GM23338 (cell line): ENCODE measurements around the gene GPD2. TPM values are rescaled to one million over a fixed set of nuclear protein-coding genes. Genes with fewer than 3 reads are reported as not detected.

Experiments used
- ATAC-seq: fragments of 200-7000 bp; cut with Tn5 transposase; 3 replicates; pipeline ENCODE4 v1.9.1; 2020
- DNase-seq: peaks from one replicate; pipeline ENCODE4 v3.0.0-alpha.2; 2015; ENCODE audit warnings: low spot score
- H2AFZ ChIP-seq: fragments of 200-600 bp; sonication (generic); 2 replicates; pipeline ENCODE4 v1.8.0; 2016; ENCODE audit warnings: antibody characterized with exemption, mild to moderate bottlenecking, moderate library complexity
- H3F3A ChIP-seq: fragments of 200-600 bp; sonication (generic); replicated peaks from 2 replicates; pipeline ENCODE4 v1.8.0; 2017; ENCODE audit warnings: antibody characterized with exemption, mixed run types, low read depth
- H3K27ac ChIP-seq: fragments of 200-600 bp; sonication (generic); 2 replicates; pipeline ENCODE4 v1.6.1; 2016; ENCODE audit warnings: low read depth
- H3K27me3 ChIP-seq: fragments of 200-600 bp; sonication (generic); 2 replicates; pipeline ENCODE4 v1.8.0; 2016; ENCODE audit warnings: mild to moderate bottlenecking, mixed run types, moderate library complexity; ENCODE audit not compliant: insufficient read depth
- H3K36me3 ChIP-seq: fragments of 200-600 bp; sonication (generic); 2 replicates; pipeline ENCODE4 v1.8.0; 2016; ENCODE audit warnings: mild to moderate bottlenecking; ENCODE audit not compliant: insufficient read depth
- H3K4me1 ChIP-seq: fragments of 200-600 bp; sonication (generic); 2 replicates; pipeline ENCODE4 v1.8.0; 2016; ENCODE audit warnings: mild to moderate bottlenecking, moderate library complexity; ENCODE audit not compliant: insufficient read depth
- H3K4me2 ChIP-seq: fragments of 200-600 bp; sonication (generic); 2 replicates; pipeline ENCODE4 v1.7.1; 2017; ENCODE audit warnings: mixed run types
- H3K4me3 ChIP-seq: fragments of 200-600 bp; sonication (generic); 2 replicates; pipeline ENCODE4 v1.6.1; 2016; ENCODE audit warnings: mixed run types
- H3K79me2 ChIP-seq: fragments of 200-600 bp; sonication (generic); replicated peaks from 2 replicates; pipeline ENCODE4 v1.8.0; 2017; ENCODE audit warnings: mild to moderate bottlenecking; ENCODE audit not compliant: insufficient read depth
- H3K9me2 ChIP-seq: fragments of 200-600 bp; sonication (generic); 2 replicates; pipeline ENCODE4 v1.8.0; 2017; ENCODE audit not compliant: insufficient read depth
- H4K20me1 ChIP-seq: fragments of 200-600 bp; sonication (generic); replicated peaks from 2 replicates; pipeline ENCODE4 v1.8.0; 2017; ENCODE audit warnings: mild to moderate bottlenecking; ENCODE audit not compliant: insufficient read depth
- H3K27ac Mint-ChIP-seq: 2 replicates; pipeline ENCODE4 v1.8.0; 2020; ENCODE audit warnings: inconsistent platforms, mild to moderate bottlenecking, moderate library complexity, mixed read lengths
- H3K27me3 Mint-ChIP-seq: 3 replicates; pipeline ENCODE4 v1.8.0; 2022; ENCODE audit warnings: low read depth, mild to moderate bottlenecking, moderate library complexity, mixed read lengths, inconsistent platforms; ENCODE audit not compliant: insufficient read depth, poor library complexity
- H3K36me3 Mint-ChIP-seq: 3 replicates; pipeline ENCODE4 v1.8.0; 2021; ENCODE audit warnings: low read depth, mild to moderate bottlenecking, inconsistent platforms, moderate library complexity, mixed read lengths
- H3K4me1 Mint-ChIP-seq: 3 replicates; pipeline ENCODE4 v1.8.0; 2020; ENCODE audit warnings: mild to moderate bottlenecking, inconsistent platforms, mixed read lengths
- H3K4me3 Mint-ChIP-seq: 3 replicates; pipeline ENCODE4 v1.8.0; 2021; ENCODE audit warnings: moderate library complexity, mild to moderate bottlenecking, inconsistent platforms, mixed read lengths
- H3K9me3 Mint-ChIP-seq: 3 replicates; pipeline ENCODE4 v1.8.0; 2020; ENCODE audit warnings: moderate library complexity, mild to moderate bottlenecking, inconsistent platforms, mixed read lengths
- CREB1 ChIP-seq: fragments of 250-450 bp; sonication (Bioruptor Pico); IDR thresholded peaks from 2 replicates; pipeline ENCODE4 v1.5.0; 2020; ENCODE audit warnings: low read depth, mild to moderate bottlenecking, moderate library complexity
- CTCF ChIP-seq, 2 experiments: fragments of 200-600 bp in 1 of 2; sonication (generic) in 1 of 2; conservative IDR thresholded peaks; 2 replicates each; pipeline versions ENCODE4 v1.5.1 to v1.6.1; 2016 to 2017; ENCODE audit warnings: antibody characterized with exemption in 2 of 2, low read depth in 2 of 2, mild to moderate bottlenecking in 2 of 2, moderate library complexity in 1 of 2
- ETS1 ChIP-seq: IDR thresholded peaks from 2 replicates; pipeline ENCODE4 v1.6.1; 2016; ENCODE audit warnings: antibody characterized with exemption
- EZH2 ChIP-seq: fragments of 200-600 bp; sonication (generic); IDR thresholded peaks from one replicate; pipeline ENCODE4 v1.8.0; 2017; ENCODE audit warnings: antibody characterized with exemption, mild to moderate bottlenecking, low read depth; ENCODE audit not compliant: unreplicated experiment
- EZH2phosphoT487 ChIP-seq: fragments of 200-600 bp; sonication (generic); IDR thresholded peaks from one replicate; pipeline ENCODE4 v1.8.1; 2018; ENCODE audit warnings: antibody characterized with exemption; ENCODE audit not compliant: unreplicated experiment
- JUNB ChIP-seq: IDR thresholded peaks from one replicate; pipeline ENCODE4 v1.6.1; 2016; ENCODE audit warnings: antibody characterized with exemption; ENCODE audit not compliant: unreplicated experiment
- NANOG ChIP-seq: IDR thresholded peaks from 2 replicates; pipeline ENCODE4 v1.6.1; 2016; ENCODE audit warnings: antibody characterized with exemption, borderline replicate concordance
- POLR2AphosphoS5 ChIP-seq: IDR thresholded peaks from 2 replicates; pipeline ENCODE4 v1.6.1; 2016; ENCODE audit warnings: antibody characterized with exemption, low read depth
- STAT1 ChIP-seq: IDR thresholded peaks from one replicate; pipeline ENCODE4 v1.6.1; 2016; ENCODE audit warnings: antibody characterized with exemption; ENCODE audit not compliant: unreplicated experiment
- ZNF114 ChIP-seq: fragments of 250-450 bp; sonication (Bioruptor Pico); IDR thresholded peaks from 2 replicates; pipeline ENCODE4 v1.5.0; 2020; ENCODE audit warnings: mild to moderate bottlenecking, moderate library complexity
- ZNF331 ChIP-seq: fragments of 250-450 bp; sonication (Bioruptor Pico); IDR thresholded peaks from 2 replicates; pipeline ENCODE4 v1.5.0; 2020; ENCODE audit warnings: low read depth, mild to moderate bottlenecking, moderate library complexity
- polyA plus RNA-seq: library from polyadenylated mRNA; unstranded; fragments of >200 nt; fragmentation: Nextera tagmentation; extraction: Ambion mirVana; gene quantifications from 2 replicates; pipeline ENCODE4 v1.2.1, GENCODE V29; 2016
- total RNA-seq: library from RNA; depleted of rRNA; stranded (reverse); fragments of >200 nt; shearing (Covaris generic); gene quantifications from 2 replicates; pipeline ENCODE4 v1.2.3, GENCODE V29; 2014
- TF ChIP-seq, protein P1 (sequence below): IDR thresholded peaks from one replicate; pipeline ENCODE4 v1.6.1; 2018; ENCODE audit warnings: antibody characterized with exemption; ENCODE audit not compliant: unreplicated experiment
- TF ChIP-seq, protein P2 (sequence below): fragments of 250-450 bp; sonication (Bioruptor Pico); IDR thresholded peaks from 2 replicates; pipeline ENCODE4 v1.5.0; 2020; ENCODE audit warnings: mild to moderate bottlenecking, moderate library complexity

GPD2 gene
- total and polyA plus RNA-seq, 2 experiments from 2014 or later: 9.4 to 67.4 TPM

DNA sequence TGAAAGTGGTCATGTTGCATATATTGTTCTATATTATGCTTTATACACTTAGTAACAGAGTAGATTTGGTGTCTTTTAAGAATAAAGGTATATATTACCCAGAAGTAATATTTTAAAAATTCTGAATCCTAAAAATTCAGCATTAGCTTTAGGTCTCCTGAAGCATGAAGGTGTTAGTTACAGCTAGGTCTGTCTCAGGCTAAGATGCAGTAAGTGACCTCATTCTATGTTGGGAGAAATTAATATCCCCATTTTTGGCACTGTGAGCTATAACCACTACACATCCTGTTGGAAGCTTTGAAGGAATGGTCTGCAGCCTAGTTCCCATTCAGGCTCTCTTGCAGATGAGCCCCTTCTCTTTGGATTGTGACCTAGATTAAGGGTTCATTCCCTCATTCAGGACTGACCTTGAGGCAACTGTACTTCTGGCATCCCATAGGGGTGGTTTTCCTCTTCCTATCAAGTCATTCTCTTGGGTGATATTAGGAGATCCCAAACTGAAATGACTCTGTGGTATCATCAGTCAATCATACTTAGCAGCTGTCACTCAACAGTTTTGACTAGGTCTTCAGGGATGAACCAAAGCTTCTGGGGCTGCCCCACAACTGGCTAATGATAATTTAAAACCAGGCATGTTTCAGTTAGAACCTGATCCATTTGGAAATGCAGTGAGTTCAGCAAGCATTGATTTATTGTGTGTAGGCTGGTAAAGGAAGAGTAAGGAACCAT, 117.7 kb downstream of the GPD2 start:
- no peak for TF ChIP-seq ETS1
- TF ChIP-seq EZH2: no peak
- no peak for TF ChIP-seq CTCF (conservative IDR thresholded peaks at IDR 0.05; ENCODE audit: low read depth in 2 of 2)
- TF ChIP-seq POLR2AphosphoS5: no peak
- TF ChIP-seq ZNF114 (CRISPR knock-in tag): no peak
- TF ChIP-seq EZH2phosphoT487: no peak
- no peak for TF ChIP-seq CREB1 (CRISPR knock-in tag)
- TF ChIP-seq, protein P1, sequence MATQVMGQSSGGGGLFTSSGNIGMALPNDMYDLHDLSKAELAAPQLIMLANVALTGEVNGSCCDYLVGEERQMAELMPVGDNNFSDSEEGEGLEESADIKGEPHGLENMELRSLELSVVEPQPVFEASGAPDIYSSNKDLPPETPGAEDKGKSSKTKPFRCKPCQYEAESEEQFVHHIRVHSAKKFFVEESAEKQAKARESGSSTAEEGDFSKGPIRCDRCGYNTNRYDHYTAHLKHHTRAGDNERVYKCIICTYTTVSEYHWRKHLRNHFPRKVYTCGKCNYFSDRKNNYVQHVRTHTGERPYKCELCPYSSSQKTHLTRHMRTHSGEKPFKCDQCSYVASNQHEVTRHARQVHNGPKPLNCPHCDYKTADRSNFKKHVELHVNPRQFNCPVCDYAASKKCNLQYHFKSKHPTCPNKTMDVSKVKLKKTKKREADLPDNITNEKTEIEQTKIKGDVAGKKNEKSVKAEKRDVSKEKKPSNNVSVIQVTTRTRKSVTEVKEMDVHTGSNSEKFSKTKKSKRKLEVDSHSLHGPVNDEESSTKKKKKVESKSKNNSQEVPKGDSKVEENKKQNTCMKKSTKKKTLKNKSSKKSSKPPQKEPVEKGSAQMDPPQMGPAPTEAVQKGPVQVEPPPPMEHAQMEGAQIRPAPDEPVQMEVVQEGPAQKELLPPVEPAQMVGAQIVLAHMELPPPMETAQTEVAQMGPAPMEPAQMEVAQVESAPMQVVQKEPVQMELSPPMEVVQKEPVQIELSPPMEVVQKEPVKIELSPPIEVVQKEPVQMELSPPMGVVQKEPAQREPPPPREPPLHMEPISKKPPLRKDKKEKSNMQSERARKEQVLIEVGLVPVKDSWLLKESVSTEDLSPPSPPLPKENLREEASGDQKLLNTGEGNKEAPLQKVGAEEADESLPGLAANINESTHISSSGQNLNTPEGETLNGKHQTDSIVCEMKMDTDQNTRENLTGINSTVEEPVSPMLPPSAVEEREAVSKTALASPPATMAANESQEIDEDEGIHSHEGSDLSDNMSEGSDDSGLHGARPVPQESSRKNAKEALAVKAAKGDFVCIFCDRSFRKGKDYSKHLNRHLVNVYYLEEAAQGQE: no peak
- TF ChIP-seq NANOG: no peak
- no peak for TF ChIP-seq STAT1
- TF ChIP-seq ZNF331 (CRISPR knock-in tag): no peak
- TF ChIP-seq, protein P2, sequence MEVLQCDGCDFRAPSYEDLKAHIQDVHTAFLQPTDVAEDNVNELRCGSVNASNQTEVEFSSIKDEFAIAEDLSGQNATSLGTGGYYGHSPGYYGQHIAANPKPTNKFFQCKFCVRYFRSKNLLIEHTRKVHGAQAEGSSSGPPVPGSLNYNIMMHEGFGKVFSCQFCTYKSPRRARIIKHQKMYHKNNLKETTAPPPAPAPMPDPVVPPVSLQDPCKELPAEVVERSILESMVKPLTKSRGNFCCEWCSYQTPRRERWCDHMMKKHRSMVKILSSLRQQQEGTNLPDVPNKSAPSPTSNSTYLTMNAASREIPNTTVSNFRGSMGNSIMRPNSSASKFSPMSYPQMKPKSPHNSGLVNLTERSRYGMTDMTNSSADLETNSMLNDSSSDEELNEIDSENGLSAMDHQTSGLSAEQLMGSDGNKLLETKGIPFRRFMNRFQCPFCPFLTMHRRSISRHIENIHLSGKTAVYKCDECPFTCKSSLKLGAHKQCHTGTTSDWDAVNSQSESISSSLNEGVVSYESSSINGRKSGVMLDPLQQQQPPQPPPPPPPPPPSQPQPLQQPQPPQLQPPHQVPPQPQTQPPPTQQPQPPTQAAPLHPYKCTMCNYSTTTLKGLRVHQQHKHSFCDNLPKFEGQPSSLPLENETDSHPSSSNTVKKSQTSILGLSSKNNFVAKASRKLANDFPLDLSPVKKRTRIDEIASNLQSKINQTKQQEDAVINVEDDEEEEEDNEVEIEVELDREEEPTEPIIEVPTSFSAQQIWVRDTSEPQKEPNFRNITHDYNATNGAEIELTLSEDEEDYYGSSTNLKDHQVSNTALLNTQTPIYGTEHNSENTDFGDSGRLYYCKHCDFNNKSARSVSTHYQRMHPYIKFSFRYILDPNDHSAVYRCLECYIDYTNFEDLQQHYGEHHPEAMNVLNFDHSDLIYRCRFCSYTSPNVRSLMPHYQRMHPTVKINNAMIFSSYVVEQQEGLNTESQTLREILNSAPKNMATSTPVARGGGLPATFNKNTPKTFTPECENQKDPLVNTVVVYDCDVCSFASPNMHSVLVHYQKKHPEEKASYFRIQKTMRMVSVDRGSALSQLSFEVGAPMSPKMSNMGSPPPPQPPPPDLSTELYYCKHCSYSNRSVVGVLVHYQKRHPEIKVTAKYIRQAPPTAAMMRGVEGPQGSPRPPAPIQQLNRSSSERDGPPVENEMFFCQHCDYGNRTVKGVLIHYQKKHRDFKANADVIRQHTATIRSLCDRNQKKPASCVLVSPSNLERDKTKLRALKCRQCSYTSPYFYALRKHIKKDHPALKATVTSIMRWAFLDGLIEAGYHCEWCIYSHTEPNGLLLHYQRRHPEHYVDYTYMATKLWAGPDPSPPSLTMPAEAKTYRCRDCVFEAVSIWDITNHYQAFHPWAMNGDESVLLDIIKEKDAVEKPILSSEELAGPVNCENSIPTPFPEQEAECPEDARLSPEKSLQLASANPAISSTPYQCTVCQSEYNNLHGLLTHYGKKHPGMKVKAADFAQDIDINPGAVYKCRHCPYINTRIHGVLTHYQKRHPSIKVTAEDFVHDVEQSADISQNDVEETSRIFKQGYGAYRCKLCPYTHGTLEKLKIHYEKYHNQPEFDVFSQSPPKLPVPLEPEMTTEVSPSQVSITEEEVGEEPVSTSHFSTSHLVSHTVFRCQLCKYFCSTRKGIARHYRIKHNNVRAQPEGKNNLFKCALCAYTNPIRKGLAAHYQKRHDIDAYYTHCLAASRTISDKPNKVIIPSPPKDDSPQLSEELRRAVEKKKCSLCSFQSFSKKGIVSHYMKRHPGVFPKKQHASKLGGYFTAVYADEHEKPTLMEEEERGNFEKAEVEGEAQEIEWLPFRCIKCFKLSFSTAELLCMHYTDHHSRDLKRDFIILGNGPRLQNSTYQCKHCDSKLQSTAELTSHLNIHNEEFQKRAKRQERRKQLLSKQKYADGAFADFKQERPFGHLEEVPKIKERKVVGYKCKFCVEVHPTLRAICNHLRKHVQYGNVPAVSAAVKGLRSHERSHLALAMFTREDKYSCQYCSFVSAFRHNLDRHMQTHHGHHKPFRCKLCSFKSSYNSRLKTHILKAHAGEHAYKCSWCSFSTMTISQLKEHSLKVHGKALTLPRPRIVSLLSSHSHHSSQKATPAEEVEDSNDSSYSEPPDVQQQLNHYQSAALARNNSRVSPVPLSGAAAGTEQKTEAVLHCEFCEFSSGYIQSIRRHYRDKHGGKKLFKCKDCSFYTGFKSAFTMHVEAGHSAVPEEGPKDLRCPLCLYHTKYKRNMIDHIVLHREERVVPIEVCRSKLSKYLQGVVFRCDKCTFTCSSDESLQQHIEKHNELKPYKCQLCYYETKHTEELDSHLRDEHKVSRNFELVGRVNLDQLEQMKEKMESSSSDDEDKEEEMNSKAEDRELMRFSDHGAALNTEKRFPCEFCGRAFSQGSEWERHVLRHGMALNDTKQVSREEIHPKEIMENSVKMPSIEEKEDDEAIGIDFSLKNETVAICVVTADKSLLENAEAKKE (CRISPR knock-in tag): no peak
- TF ChIP-seq JUNB: no peak
- Histone ChIP-seq H4K20me1 (no peaks in the 10 kb centered on the region), H3K4me3 (no peak overlapping the region), H3K9me2 (no peaks in the 10 kb centered on the region), H3K27ac (no peak overlapping the region), H3K4me1 (no peaks in the 10 kb centered on the region), H3K4me2 (no peak overlapping the region), H2AFZ (no peak overlapping the region), H3K27me3 (no peaks in the 10 kb centered on the region), H3F3A (no peaks in the 10 kb centered on the region), H3K79me2 (no peaks in the 10 kb centered on the region), H3K36me3 (no peaks in the 10 kb centered on the region)
- Mint-ChIP-seq H3K36me3 (peaks cover 12% of the 10 kb centered on the region), H3K4me1 (no peaks in the 10 kb centered on the region), H3K9me3 (no peaks in the 10 kb centered on the region), H3K4me3 (no peak overlapping the region), H3K27ac (no peak overlapping the region), H3K27me3 (no peaks in the 10 kb centered on the region)
- no peak for ATAC-seq
- DNase-seq: no peak
